AG04450 (cell line): ENCODE results near the gene CPEB1. TPM values are rescaled to one million over a fixed set of nuclear protein-coding genes. Genes with fewer than 3 reads are reported as not detected.

ENCODE experiments used
- CTCF ChIA-PET: fragments of 300-600, 350-600 bp; formaldehyde crosslinking; extraction: SDS; loops from one replicate; lab custom pipeline; 2022; ENCODE audit warnings: antibody characterized with exemption, inconsistent platforms; lab: Charles Lee
- POLR2A ChIA-PET: fragments of 350-600 bp; formaldehyde crosslinking; extraction: SDS; loops from one replicate; lab custom pipeline; 2021; ENCODE audit warnings: antibody characterized with exemption, inconsistent platforms; lab: Yijun Ruan, JAX
- DNase-seq: peaks from one replicate; pipeline ENCODE4 v3.0.0-alpha.2; 2011; ENCODE audit warnings: low read depth, low spot score
- H3K27ac ChIP-seq: one replicate; pipeline ENCODE4 v1.5.1; 2012; ENCODE audit warnings: low read depth, low read length, control low read depth
- H3K27me3 ChIP-seq: one replicate; pipeline ENCODE4 v1.6.0; 2012; ENCODE audit warnings: low read length; ENCODE audit not compliant: control insufficient read depth, insufficient read depth
- H3K4me3 ChIP-seq: 2 replicates; pipeline ENCODE4 v1.5.1; 2011; ENCODE audit warnings: mild to moderate bottlenecking, low read depth, low read length, control low read depth
- H3K9me3 ChIP-seq: 2 replicates; pipeline ENCODE4 v1.5.1; 2012; ENCODE audit warnings: low read length; ENCODE audit not compliant: control insufficient read depth, insufficient read depth
- polyA plus RNA-seq: library from polyadenylated mRNA; depleted of rRNA; stranded (reverse); fragments of >200 nt; gene quantifications from 2 replicates; pipeline ENCODE4 v1.2.3, GENCODE V29; 2011
- TF ChIP-seq, protein P1 (sequence below): IDR thresholded peaks from 2 replicates; pipeline ENCODE4 v1.5.1; 2011; ENCODE audit warnings: low read depth, low read length, control low read depth, inconsistent platforms

CPEB1 gene
- polyA plus RNA-seq, 1 experiment: 8.3 TPM

DNA sequence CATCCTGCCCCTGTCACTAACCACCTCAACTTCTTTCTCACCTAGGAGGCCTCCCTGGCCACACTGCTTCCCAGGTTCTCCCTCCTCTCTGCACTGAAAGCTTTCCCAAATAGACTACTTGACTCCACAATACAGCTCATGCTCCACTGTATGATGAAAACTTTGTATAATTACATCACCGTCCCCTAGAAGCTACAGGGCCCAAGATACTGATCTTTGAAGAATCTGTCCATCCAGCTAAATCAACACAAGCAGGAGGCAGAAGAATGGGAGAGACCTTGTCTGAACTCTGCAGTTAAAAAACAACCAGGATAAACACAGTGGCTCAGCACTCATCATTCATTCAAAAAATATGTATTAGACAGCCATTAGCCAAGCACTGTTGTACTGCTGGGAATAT, 80.5 kb downstream of the CPEB1 start:
- H3K27ac ChIP-seq: peak overlapping the region; percentile 22
- ChIA-PET POLR2A (no interaction called here), CTCF (interaction anchor here (2.1 kb wide), 1 partner anchor 35 kb away, joined by 5 read pairs; no protein-coding TSS in a partner anchor)
- no peaks in the 10 kb centered on the region for H3K27me3 ChIP-seq
- no peak overlapping the region for H3K4me3 ChIP-seq
- no peaks in the 10 kb centered on the region for H3K9me3 ChIP-seq
- TF ChIP-seq, protein P1, sequence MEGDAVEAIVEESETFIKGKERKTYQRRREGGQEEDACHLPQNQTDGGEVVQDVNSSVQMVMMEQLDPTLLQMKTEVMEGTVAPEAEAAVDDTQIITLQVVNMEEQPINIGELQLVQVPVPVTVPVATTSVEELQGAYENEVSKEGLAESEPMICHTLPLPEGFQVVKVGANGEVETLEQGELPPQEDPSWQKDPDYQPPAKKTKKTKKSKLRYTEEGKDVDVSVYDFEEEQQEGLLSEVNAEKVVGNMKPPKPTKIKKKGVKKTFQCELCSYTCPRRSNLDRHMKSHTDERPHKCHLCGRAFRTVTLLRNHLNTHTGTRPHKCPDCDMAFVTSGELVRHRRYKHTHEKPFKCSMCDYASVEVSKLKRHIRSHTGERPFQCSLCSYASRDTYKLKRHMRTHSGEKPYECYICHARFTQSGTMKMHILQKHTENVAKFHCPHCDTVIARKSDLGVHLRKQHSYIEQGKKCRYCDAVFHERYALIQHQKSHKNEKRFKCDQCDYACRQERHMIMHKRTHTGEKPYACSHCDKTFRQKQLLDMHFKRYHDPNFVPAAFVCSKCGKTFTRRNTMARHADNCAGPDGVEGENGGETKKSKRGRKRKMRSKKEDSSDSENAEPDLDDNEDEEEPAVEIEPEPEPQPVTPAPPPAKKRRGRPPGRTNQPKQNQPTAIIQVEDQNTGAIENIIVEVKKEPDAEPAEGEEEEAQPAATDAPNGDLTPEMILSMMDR: no peak
- no peak for DNase-seq

- ChIA-PET CTCF (interaction anchor here (1.6 kb wide), 1 partner anchor 28 kb away, joined by 3 read pairs; no protein-coding TSS in a partner anchor), POLR2A (no interaction called here)
- Histone ChIP-seq H3K27ac (no peak overlapping the region), H3K27me3 (no peaks in the 10 kb centered on the region), H3K4me3 (no peak overlapping the region), H3K9me3 (no peaks in the 10 kb centered on the region)
- no peak for DNase-seq
- TF ChIP-seq, protein P1: no peak
Observed at GRCh38 chr15:82558502-82558901, 88.7 kb downstream of the CPEB1 start.

DNA sequence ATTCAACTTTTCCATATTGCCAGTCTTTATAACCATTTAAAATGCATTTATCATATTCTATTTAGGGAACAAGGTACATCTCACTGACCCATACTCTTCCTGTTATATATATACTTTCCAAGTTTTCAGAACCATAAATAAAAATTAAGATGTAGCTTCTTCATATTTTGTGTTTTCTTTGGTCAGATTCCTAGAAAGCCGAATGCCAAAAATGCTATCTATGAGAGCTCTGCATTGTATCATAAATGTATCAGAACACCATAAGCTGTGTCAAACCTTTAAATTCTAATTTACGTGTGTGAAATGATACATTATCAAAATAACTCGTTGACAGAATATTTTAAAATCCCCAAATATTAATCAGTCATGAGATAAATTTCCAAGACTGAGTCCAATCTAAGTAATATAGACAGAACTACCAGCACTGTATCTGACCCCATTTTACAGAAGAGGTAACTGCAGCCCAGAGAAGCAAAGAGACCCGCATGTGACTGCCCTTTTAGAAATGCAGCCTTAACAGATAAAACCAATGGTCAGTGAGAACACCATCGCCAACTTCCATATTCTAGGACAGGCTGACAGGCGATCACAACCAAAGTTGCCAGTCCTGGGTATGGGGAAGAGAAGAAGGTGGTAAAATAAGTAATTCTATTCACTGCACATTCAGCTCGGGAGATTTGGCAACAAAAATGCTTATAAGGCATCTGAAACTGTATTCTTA, 90.7 kb downstream of the CPEB1 start:
- no peak overlapping the region for H3K27ac ChIP-seq
- TF ChIP-seq, protein P1: no peak
- POLR2A ChIA-PET: interaction anchor here (1.2 to 1.5 kb wide), 2 partner anchors 16 kb away, joined by 5 read pairs; partner anchors contain the start of gene RPS17
- H3K27me3 ChIP-seq: no peaks in the 10 kb centered on the region
- no peaks in the 10 kb centered on the region for H3K9me3 ChIP-seq
- no peak overlapping the region for H3K4me3 ChIP-seq
- CTCF ChIA-PET: no interaction called here
- no peak for DNase-seq

GRCh38 chr15:82554849-82555248, 92.3 kb downstream of the CPEB1 start:
- TF ChIP-seq, protein P1: no peak
- ChIA-PET POLR2A (no interaction called here), CTCF (no interaction called here)
- H3K27me3 ChIP-seq: no peaks in the 10 kb centered on the region
- H3K9me3 ChIP-seq: no peaks in the 10 kb centered on the region
- DNase-seq: no peak
- no peak overlapping the region for H3K4me3 ChIP-seq
- H3K27ac ChIP-seq: no peak overlapping the region

DNA sequence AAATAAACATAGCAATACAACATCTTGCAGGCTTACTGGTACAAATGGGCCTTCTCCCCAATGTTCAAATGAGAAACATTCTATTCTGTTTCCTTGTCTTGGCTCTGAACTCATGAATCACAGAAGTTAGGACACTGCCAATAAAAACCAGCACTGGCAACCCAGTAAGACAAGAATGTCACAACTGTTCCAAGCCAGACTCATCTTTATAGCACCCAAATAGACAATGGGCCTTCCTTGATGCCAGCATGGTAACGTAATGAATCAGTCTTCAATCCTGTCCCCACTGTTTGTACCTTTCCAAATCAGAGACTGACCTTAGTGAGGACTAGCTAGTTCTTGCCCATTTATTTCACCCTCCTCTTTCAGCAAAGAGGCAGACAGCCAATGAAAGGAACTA, 92.8 kb downstream of the CPEB1 start:
- Histone ChIP-seq H3K4me3 (no peak overlapping the region), H3K27me3 (no peaks in the 10 kb centered on the region), H3K9me3 (no peaks in the 10 kb centered on the region), H3K27ac (no peak overlapping the region)
- no peak for DNase-seq
- CTCF ChIA-PET: no interaction called here
- POLR2A ChIA-PET: no interaction called here
- TF ChIP-seq, protein P1: no peak
